ENCODE data around the gene ZNF564.
A peak's percentile ranks its signal among the peaks of the same experiment; 100 is the strongest.

Gene ZNF564

DNA sequence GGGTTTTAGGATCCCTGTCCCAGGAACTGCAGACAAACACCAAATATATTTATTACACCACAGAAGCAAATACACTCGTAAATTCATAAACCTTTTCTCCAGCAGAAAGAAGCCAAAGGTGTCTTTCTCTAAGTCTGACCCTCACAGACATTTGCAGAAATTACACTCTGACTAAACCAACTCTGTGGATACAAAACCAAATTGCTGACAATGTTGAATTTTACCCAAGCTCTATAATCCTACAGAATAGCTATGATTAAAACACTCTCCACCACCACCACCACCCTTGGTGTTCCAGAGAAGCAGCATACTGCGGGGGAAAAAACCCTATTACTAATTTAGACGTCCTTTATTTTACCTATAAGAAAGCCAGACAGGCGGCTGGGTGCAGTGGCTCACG lies 5.2 kb downstream of the ZNF564 start:
- DNase-seq (ENCODE audit: low read depth): no peak
- no peak overlapping the region for H3K4me3 ChIP-seq (ENCODE audit: low read length)
- no peak for TF ChIP-seq CTCF (conservative IDR thresholded peaks at IDR 0.05; ENCODE audit: low read depth, low read length)

DNA sequence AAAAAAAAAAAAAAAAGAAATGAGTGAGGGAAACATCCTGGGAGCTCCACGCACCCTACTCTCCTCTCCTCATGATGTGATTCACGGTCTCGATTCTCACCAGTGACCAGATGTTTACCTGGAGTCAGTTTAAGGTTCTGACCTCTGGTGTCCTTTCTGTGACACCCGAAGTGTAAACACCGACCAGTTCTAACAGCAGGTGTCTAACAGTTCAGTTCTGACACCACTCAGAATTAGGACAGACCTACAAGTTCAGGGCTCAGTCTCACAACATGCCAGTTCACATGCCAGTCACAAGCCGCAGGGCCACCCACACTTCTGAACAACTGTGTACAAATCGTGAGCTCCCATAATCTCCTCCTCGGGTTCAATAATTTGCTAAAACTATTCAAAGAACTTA lies 6.0 kb downstream of the ZNF564 start:
- TF ChIP-seq CTCF (conservative IDR thresholded peaks at IDR 0.05; ENCODE audit: low read depth, low read length): no peak
- H3K4me3 ChIP-seq (ENCODE audit: low read length): no peak overlapping the region
- peak; percentile 15 for DNase-seq (ENCODE audit: low read depth)

DNA sequence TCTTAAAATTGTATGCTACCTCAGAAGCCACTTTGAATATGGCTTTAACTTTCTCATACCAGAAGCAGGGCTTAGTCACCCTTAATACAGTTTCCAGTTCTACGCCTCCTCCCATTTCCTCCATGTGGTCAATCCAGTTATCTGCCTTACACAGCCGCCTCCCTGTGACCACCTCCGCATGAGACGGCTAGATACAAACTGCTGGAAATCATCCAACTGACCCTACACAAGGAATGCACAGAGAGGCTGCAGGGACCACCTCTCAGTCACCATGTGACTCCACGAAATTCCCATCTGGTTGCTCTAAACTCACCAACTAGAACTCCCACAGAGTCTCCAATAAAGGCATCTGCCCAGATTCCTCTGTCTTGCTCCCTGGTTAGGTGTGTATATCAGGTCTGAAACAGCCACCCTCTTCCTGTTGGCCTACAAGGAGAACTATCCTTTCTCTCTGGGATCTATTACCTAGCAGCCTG lies 6.8 kb downstream of the ZNF564 start:
- peak; percentile 20 for DNase-seq (ENCODE audit: low read depth)
- H3K4me3 ChIP-seq (ENCODE audit: low read length): no peak overlapping the region
- no peak for TF ChIP-seq CTCF (conservative IDR thresholded peaks at IDR 0.05; ENCODE audit: low read depth, low read length)

DNA sequence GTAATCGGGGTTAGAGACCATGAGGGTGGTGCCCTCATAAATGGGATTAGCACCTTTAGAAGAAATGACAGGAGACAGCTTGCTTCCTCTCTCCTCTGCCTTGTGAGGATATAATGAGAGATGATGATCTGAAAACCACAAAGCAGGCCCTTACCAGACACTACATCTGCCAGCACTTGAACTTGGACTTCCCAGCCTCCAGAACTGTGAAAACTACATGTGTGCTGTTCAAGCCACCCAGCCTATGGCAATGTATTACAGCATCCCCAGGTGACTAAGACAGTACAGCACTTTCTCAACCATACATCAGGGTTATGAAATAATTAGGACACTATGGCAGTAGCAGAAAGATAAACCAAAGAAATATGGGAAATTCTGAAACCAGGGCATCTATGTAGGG lies 7.4 kb downstream of the ZNF564 start:
- H3K4me3 ChIP-seq (ENCODE audit: low read length): no peak overlapping the region
- no peak for TF ChIP-seq CTCF (conservative IDR thresholded peaks at IDR 0.05; ENCODE audit: low read depth, low read length)
- DNase-seq (ENCODE audit: low read depth): no peak

DNA sequence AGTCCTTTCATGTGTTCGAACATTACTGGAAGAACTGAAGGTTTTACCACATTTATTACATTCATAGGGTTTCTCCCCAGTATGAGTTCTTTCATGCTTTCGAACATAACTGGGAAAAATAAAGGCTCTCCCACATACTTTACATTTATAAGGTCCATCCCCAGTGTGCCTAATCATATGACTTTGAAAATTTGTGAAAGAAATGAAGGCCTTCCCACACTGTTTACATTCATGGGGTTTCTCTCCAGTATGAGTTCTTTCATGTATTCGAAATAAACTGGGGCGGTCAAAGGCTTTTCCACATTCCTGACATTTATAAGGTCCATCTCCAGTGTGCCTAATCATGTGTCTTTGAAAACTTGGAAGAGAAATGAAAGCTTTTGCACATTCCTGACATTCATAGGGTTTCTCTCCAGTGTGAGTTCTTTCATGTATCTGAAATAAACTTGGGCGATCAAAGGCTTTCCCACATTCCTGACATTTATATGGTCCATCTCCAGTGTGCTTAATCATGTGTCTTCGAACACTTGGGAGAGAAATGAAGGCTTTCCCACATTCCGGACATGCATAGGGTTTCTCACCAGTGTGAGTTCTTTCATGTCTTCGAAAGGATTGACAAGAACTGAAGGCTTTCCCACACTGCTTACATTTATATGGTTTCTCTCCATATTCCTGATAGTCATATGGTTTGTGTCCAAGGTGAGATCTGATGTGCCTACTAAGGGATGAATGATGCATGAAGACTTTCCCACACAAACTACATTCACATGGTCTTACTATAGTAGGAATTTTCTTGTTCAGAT lies 24.0 kb downstream of the ZNF564 start:
- TF ChIP-seq CTCF (conservative IDR thresholded peaks at IDR 0.05; ENCODE audit: low read depth, low read length): no peak
- no peak overlapping the region for H3K4me3 ChIP-seq (ENCODE audit: low read length)
- peak; percentile 14 for DNase-seq (ENCODE audit: low read depth)

GRCh38 chr19:12526542-12526941 lies 24.7 kb downstream of the ZNF564 start:
- H3K4me3 ChIP-seq (ENCODE audit: low read length): no peak overlapping the region
- no peak for TF ChIP-seq CTCF (conservative IDR thresholded peaks at IDR 0.05; ENCODE audit: low read depth, low read length)
- DNase-seq (ENCODE audit: low read depth): no peak

DNA sequence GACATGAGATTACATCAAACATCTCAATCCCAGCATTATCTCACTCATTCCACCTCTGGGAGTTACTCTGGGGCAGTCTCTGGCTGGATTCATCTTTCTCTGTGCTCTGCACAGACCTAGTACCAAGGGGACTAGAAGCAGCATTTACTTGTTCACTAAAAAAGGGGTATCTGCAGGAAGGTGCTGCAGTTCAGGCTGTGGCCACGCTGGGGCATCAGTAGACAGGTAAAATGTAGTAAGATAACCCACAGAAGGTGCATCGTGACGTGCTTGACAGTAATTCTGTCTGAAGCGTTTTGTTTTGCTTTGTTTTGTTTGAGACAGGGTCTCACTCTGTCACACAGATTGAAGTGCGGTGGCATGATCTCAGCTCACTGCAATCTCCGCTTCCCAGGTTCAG lies 29.3 kb downstream of the ZNF564 start:
- no peak for TF ChIP-seq CTCF (conservative IDR thresholded peaks at IDR 0.05; ENCODE audit: low read depth, low read length)
- H3K4me3 ChIP-seq (ENCODE audit: low read length): no peak overlapping the region
- no peak for DNase-seq (ENCODE audit: low read depth)

All from retinal pigment epithelial cell (primary cell).